ENCODE data around the gene SH3RF2.

SH3RF2 gene

GRCh38 chr5:146048994-146049703 is 112.8 kb downstream of the SH3RF2 start:
- DNase-seq (ENCODE audit: low read depth), result peak; percentile 81

- DNase-seq (ENCODE audit: low read depth), result no peak
Observed at GRCh38 chr5:146049704-146050026, 113.3 kb downstream of the SH3RF2 start.

- no peak for DNase-seq (ENCODE audit: low read depth)
Observed at GRCh38 chr5:146050086-146050485, 113.7 kb downstream of the SH3RF2 start.

DNA sequence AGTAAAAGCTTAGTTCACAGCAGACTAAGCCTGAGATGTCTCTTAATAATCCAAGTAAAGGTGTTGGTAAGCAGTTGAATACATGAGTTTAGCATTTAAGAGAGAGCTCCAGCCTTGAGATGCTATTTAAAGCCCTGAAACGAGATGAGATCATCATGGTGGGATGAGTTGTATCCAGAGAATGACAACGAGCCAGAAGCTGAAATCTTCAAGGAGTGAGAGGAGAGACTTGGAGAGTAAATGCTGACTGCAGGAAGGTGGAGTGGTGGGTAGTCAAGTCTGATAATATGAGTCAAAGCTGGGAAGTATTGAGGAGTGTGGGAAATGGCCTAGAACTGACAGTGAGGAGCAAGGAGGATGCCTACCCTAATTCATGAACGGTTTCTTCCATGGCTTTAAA is 115.3 kb downstream of the SH3RF2 start:
- DNase-seq (ENCODE audit: low read depth), result peak; percentile 68

DNA sequence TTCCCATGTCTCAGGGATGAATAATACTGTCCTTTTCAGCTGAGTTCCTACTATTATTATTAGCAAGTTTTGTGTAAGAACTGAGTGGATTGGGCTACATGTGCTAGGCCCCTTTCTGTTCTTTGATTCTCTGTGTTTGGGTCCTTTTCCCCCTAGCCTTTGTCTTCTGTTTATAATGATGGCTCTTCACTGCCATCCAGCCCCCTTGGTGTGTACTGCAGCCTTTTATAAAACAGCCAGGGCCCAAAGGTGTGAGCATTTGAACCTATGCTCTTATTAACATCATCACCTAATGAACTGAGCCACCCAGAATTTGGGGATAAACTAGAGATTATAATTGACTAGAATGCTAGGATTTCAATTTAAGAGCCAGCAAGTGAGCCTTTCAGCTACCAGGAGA is 116.4 kb downstream of the SH3RF2 start:
- no peak for DNase-seq (ENCODE audit: low read depth)

DNA sequence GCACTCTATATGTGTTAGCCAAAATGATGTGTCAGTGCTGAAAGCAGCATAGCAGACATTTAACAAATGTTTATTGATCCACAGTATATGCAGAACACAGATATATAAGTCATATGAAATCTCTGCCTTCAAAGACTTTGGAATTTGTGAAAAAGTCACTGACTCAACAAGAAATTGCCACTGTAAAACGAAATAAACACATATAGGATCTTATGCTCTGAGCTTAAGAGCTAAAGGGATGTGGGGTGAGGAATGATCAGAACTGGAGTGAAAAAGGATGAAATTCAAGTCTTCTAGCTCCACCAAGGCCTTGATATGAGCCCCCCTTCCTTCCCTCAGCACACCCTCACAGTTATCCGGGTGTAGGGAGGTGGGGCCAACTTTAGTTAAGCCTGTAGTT is 119.1 kb downstream of the SH3RF2 start:
- DNase-seq (ENCODE audit: low read depth), result no peak

GRCh38 chr5:146059460-146060220 is 123.3 kb downstream of the SH3RF2 start:
- no peak for DNase-seq (ENCODE audit: low read depth)

DNA sequence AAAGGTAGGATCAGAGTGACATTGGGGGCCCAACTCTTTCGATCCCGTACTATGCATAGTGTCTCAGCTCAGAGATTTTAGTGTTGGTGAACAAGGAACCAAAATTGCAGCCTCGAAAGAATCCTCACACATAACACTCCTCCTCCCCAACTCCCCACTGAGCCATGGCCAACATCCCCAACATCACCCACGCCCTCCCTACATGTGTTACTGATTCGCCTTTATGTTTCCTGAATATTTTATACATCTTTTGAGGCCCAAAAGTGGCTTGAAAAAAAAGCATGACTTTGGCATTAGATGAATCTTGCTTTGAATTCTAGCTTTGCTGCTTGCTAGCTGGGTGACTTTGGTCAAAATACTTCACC is 123.8 kb downstream of the SH3RF2 start:
- DNase-seq (ENCODE audit: low read depth), result no peak

GRCh38 chr5:146066968-146067367 is 130.6 kb downstream of the SH3RF2 start:
- DNase-seq (ENCODE audit: low read depth), result no peak

GRCh38 chr5:146068206-146068605 is 131.8 kb downstream of the SH3RF2 start:
- DNase-seq (ENCODE audit: low read depth), result no peak

DNA sequence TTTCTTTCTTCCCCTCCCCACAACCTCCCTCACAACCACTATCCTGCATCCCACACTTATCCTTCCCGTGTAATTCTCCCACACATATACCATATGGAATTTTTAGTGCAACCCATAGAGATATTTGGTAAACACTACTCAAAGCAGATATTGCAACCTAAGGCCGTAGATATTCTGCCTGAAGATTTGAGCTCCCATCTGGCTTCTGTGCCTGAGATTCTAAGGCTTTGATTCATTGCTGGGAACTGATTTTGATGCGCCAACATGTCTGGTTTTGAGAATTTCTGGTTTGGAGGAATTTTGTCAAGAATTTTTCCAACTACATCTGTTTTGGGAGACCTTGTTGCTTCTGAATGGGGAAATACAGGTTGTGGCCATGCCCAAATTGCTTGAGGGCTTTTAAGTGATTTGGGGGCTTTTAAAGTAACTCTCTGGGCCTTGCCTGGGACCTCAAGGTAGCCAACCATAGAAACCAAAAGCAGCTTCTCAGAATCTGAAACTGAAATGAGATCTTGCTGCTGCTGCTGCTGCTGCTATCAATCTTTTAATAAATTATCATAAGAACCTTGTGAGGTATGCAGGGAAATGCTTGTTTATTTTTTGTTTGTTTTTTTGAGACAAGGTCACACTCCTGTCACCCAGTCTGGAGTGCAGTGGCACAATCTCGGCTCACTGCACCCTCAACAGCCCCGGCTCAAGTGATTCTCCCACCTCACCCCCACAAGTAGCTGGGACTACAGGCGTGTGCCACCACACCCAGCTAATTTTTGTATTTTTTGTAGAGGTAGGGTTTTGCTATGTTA is 132.8 kb downstream of the SH3RF2 start:
- DNase-seq (ENCODE audit: low read depth), result no peak

DNA sequence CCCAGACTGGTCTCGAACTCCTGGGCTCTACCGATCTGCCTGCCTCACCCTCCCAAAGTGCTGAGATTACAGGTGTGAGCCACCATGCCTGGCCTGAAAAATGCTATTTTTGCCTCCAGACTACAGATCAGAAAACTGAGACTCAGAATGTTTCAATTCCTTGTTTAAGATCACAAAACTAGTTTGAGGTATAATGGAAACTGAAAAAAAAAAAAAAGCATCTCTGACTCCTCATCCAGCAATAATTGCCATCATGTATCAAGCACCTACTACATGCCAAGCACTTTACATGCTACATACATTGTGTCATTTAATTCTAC is 133.4 kb downstream of the SH3RF2 start:
- DNase-seq (ENCODE audit: low read depth), result no peak

DNA sequence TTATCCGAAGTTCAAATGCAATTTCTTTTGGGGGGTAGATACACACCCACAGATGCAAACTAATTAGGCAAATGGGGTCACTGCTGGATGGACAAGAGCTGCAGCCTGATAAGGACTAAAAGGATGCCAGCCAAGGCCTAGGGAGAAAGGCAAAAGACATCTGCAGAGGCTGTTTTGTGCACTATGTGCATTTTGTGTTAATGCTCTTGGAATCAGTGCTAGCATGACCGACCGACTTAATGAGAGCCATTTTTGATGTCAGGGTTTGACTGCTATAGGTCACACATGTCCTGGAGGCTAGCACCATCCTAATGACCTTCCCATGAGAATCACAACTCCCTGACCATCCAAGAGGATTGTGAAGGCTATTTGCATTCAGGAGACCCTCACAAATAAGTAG is 134.4 kb downstream of the SH3RF2 start:
- DNase-seq (ENCODE audit: low read depth), result no peak

- DNase-seq (ENCODE audit: low read depth), result no peak
Observed at GRCh38 chr5:146071171-146071570, 134.8 kb downstream of the SH3RF2 start.

DNA sequence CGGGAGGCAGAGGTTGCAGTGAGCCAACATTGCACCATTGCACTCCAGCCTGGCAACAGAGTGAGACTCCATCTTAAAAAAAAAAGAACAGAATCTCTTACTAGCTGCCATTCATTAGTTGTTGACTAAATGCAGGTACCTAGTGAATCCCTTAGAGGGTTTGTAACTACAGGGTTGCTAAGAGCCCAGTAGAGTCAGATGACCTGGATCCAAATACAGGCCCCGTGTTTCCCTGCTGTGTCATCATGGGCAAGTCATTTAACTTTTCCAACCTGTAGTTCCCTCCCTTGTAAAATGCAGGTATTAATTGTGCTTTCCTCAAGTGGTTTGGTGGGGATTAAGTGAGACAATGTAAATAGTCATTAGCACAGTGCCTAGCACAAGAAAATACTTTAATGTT is 136.2 kb downstream of the SH3RF2 start:
- no peak for DNase-seq (ENCODE audit: low read depth)

- DNase-seq (ENCODE audit: low read depth), result no peak
Observed at GRCh38 chr5:146073239-146073900, 137.0 kb downstream of the SH3RF2 start.

- no peak for DNase-seq (ENCODE audit: low read depth)
Observed at GRCh38 chr5:146076028-146076427, 139.7 kb downstream of the SH3RF2 start.

DNA sequence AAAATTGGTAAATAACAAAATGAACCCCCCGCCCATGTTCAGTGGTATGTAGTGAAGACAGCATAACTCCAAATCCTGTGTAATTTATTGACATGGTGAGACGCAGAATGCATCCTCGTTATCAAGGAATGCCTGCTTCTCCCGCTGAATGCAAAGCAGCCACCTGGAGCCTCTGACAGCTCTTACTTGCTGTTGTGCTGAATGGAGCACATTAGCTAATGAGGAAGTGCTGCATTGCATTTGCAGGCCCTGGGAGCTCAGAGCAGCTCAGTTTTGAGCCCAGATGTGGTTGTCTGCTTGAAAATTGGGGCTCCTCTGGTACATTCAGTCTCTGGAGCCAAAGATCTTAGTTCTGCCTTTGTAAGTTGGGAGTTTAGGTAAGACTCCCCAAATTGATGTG is 140.1 kb downstream of the SH3RF2 start:
- DNase-seq (ENCODE audit: low read depth), result no peak

DNA sequence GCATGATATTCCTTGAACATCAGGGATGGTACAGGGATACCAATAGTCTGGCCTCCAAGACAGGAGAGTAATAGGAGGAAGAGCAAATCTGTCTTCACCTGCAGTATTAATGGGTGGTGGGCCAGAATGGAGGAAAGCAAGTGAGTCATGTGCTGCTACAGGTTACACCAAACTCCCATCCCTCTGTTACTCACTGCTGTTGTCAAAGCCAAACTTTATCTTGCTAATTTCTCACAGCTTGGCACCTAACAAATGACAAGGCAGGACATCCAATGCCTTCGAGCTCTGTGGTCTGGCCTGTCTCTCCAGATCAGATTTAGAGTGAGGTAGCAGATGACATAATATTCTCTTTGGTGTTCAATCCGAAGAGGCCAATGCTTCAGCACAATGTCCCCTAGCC is 142.2 kb downstream of the SH3RF2 start:
- DNase-seq (ENCODE audit: low read depth), result no peak

- DNase-seq (ENCODE audit: low read depth), result peak; percentile 31
Observed at GRCh38 chr5:146079695-146080373, 143.5 kb downstream of the SH3RF2 start.

DNA sequence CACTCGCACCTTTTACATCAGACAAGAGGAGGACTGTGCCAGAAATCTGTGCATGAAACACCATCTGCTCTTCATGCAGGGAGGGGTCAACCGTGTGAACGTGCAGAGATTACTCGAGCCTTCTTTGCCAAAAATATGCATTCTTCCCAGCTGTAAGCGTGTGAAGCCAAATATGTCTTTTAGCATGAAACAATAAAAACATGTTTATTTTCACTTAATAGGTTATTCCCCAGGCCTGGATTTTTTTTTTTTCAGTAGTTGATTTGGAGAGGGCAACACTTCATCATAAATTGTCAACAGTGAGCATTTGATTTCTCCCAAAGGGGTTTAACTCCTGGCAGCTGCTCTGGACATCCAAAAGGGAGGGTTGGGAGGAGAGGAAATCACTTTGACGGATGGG is 145.2 kb downstream of the SH3RF2 start:
- no peak for DNase-seq (ENCODE audit: low read depth)

GRCh38 chr5:146082798-146083197 is 146.4 kb downstream of the SH3RF2 start:
- no peak for DNase-seq (ENCODE audit: low read depth)

Measured in amniotic epithelial cell (primary cell).